Astrocyte (in vitro differentiated cells and primary cell): ENCODE measurements around the gene MAPK12. TPM values are rescaled to one million over a fixed set of nuclear protein-coding genes. Genes with fewer than 3 reads are reported as not detected.

Source experiments
- DNase-seq: peaks from one replicate; pipeline ENCODE4 v3.0.0-alpha.2; 2010; ENCODE audit warnings: low read depth
- FAIRE-seq: peaks from 2 replicates; lab custom pipeline; 2011; peaks lifted over from hg19 to GRCh38; lab: Jason Lieb, UNC
- H2AFZ ChIP-seq: 2 replicates; pipeline ENCODE4 v1.6.0; 2012; ENCODE audit warnings: low read depth, low read length, inconsistent platforms
- H3K27ac ChIP-seq: 2 replicates; pipeline ENCODE4 v1.5.1; 2011; ENCODE audit warnings: low read depth, low read length, inconsistent platforms
- H3K27me3 ChIP-seq: 2 replicates; pipeline ENCODE4 v1.6.0; 2011; ENCODE audit warnings: low read length, inconsistent platforms; ENCODE audit not compliant: insufficient read depth
- H3K36me3 ChIP-seq: 2 replicates; pipeline ENCODE4 v1.5.1; 2011; ENCODE audit warnings: low read length, inconsistent platforms; ENCODE audit not compliant: insufficient read depth
- H3K4me1 ChIP-seq: 2 replicates; pipeline ENCODE4 v1.5.1; 2011; ENCODE audit warnings: low read length, inconsistent platforms; ENCODE audit not compliant: insufficient read depth
- H3K4me2 ChIP-seq: 2 replicates; pipeline ENCODE4 v1.6.0; 2012; ENCODE audit warnings: low read length, inconsistent platforms
- H3K4me3 ChIP-seq: 2 replicates; pipeline ENCODE4 v1.5.1; 2011; ENCODE audit warnings: low read depth, mild to moderate bottlenecking, low read length, inconsistent platforms; ENCODE audit not compliant: insufficient read depth
- H3K79me2 ChIP-seq: 2 replicates; pipeline ENCODE4 v1.6.0; 2012; ENCODE audit warnings: mild to moderate bottlenecking, low read length, inconsistent platforms; ENCODE audit not compliant: insufficient read depth
- H3K9ac ChIP-seq: 2 replicates; pipeline ENCODE4 v1.6.0; 2012; ENCODE audit warnings: mild to moderate bottlenecking, low read length, inconsistent platforms
- H3K9me3 ChIP-seq: 2 replicates; pipeline ENCODE4 v1.5.1; 2012; ENCODE audit warnings: low read depth, mild to moderate bottlenecking, low read length, inconsistent platforms; ENCODE audit not compliant: insufficient read depth
- H4K20me1 ChIP-seq: 2 replicates; pipeline ENCODE4 v1.6.0; 2012; ENCODE audit warnings: low read length, inconsistent platforms; ENCODE audit not compliant: insufficient read depth
- H3K27ac Mint-ChIP-seq: one replicate; pipeline ENCODE4 v1.8.0; 2021; ENCODE audit warnings: mild to moderate bottlenecking, mixed read lengths; ENCODE audit not compliant: unreplicated experiment
- H3K27me3 Mint-ChIP-seq: one replicate; pipeline ENCODE4 v1.8.0; 2021; ENCODE audit warnings: low read depth, mixed read lengths; ENCODE audit not compliant: unreplicated experiment
- H3K36me3 Mint-ChIP-seq: one replicate; pipeline ENCODE4 v1.8.0; 2021; ENCODE audit warnings: low read depth, mixed read lengths; ENCODE audit not compliant: unreplicated experiment
- H3K4me1 Mint-ChIP-seq: one replicate; pipeline ENCODE4 v1.8.0; 2021; ENCODE audit warnings: low read depth, mixed read lengths; ENCODE audit not compliant: unreplicated experiment
- H3K4me3 Mint-ChIP-seq: one replicate; pipeline ENCODE4 v1.8.0; 2021; ENCODE audit warnings: mild to moderate bottlenecking, moderate library complexity, mixed read lengths; ENCODE audit not compliant: unreplicated experiment
- H3K9me3 Mint-ChIP-seq: one replicate; pipeline ENCODE4 v1.8.0; 2021; ENCODE audit warnings: mild to moderate bottlenecking, mixed read lengths; ENCODE audit not compliant: unreplicated experiment
- EZH2 ChIP-seq: IDR thresholded peaks from 2 replicates; pipeline ENCODE4 v1.6.1; 2012; ENCODE audit warnings: mild to moderate bottlenecking, low read length, inconsistent platforms; ENCODE audit not compliant: insufficient read depth
- total RNA-seq: library from RNA; stranded (reverse); gene quantifications from 2 replicates; pipeline ENCODE4 v1.2.1, GENCODE V29; 2021
- TF ChIP-seq, protein P1 (sequence below): IDR thresholded peaks from 2 replicates; pipeline ENCODE4 v1.5.1; 2011; ENCODE audit warnings: low read depth, mild to moderate bottlenecking, inconsistent platforms, low read length, moderate library complexity; ENCODE audit not compliant: insufficient read depth

MAPK12 gene
- total RNA-seq, 1 donor from 2014 or later, result 36.4 TPM

DNA sequence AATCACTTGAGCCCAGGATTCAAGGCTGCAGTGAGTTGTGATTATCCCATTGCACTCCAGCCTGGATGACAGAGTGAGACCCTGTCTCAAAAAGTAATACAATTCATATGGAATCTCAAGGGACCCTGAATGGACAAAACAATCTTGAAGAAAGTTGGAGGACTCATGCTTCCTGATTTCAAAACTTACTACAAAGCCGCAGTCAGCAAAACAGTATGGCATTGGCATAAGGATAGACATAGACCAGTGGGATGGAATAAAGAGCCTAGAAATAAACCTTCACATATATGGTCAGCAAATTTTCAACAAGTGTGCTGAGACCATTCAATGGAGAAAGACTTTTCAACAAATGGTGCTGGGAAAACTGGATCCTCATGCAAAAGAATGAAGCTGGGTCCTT, 58.2 kb downstream of the MAPK12 start:
- H3K9ac ChIP-seq, result no peak overlapping the region
- no peak overlapping the region for H3K4me3 ChIP-seq
- DNase-seq, result no peak
- peaks cover 11% of the 10 kb centered on the region for H3K36me3 ChIP-seq
- Mint-ChIP-seq H3K27ac (no peak overlapping the region), H3K4me1 (no peaks in the 10 kb centered on the region), H3K27me3 (no peaks in the 10 kb centered on the region), H3K4me3 (peak overlapping the region; percentile 28), H3K36me3 (peaks cover 14% of the 10 kb centered on the region), H3K9me3 (no peaks in the 10 kb centered on the region)
- peaks cover 13% of the 10 kb centered on the region for H3K4me1 ChIP-seq
- H3K27me3 ChIP-seq, result no peaks in the 10 kb centered on the region
- H4K20me1 ChIP-seq, result peaks cover 60% of the 10 kb centered on the region
- H3K9me3 ChIP-seq, result no peaks in the 10 kb centered on the region
- TF ChIP-seq, protein P1, sequence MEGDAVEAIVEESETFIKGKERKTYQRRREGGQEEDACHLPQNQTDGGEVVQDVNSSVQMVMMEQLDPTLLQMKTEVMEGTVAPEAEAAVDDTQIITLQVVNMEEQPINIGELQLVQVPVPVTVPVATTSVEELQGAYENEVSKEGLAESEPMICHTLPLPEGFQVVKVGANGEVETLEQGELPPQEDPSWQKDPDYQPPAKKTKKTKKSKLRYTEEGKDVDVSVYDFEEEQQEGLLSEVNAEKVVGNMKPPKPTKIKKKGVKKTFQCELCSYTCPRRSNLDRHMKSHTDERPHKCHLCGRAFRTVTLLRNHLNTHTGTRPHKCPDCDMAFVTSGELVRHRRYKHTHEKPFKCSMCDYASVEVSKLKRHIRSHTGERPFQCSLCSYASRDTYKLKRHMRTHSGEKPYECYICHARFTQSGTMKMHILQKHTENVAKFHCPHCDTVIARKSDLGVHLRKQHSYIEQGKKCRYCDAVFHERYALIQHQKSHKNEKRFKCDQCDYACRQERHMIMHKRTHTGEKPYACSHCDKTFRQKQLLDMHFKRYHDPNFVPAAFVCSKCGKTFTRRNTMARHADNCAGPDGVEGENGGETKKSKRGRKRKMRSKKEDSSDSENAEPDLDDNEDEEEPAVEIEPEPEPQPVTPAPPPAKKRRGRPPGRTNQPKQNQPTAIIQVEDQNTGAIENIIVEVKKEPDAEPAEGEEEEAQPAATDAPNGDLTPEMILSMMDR, result no peak
- no peak for TF ChIP-seq EZH2
- H3K79me2 ChIP-seq, result peaks cover 54% of the 10 kb centered on the region
- no peak overlapping the region for H2AFZ ChIP-seq
- H3K4me2 ChIP-seq, result no peak overlapping the region
- no peak overlapping the region for H3K27ac ChIP-seq
- no peak for FAIRE-seq

Other genes with a start within 250 kb of the MAPK12 start
- not detected in 2 replicates for gene IL17REL, start 248.9 kb downstream of the MAPK12 start, total RNA-seq
- not detected in 2 replicates for gene TTLL8, start 203.4 kb downstream of the MAPK12 start, total RNA-seq
- 0.09 and 0.70 TPM in 2 replicates for gene MLC1, start 176.3 kb downstream of the MAPK12 start, total RNA-seq
- gene MOV10L1, start 171.7 kb downstream of the MAPK12 start, total RNA-seq, result 0.61 and 0.62 TPM in 2 replicates
- gene PANX2, start 91.0 kb downstream of the MAPK12 start, total RNA-seq, result 2.3 and 2.8 TPM in 2 replicates
- gene TRABD, start 75.8 kb downstream of the MAPK12 start, total RNA-seq, result 34.0 and 35.7 TPM in 2 replicates
- gene SELENOO, start 60.7 kb downstream of the MAPK12 start, total RNA-seq, result 16.9 and 18.5 TPM in 2 replicates
- gene TUBGCP6, start 16.7 kb downstream of the MAPK12 start, total RNA-seq, result 25.4 and 26.3 TPM in 2 replicates
- 36.8 and 46.5 TPM in 2 replicates for gene HDAC10, start 10.4 kb downstream of the MAPK12 start, total RNA-seq
- 19.6 and 22.4 TPM in 2 replicates for gene MAPK11, start 8.7 kb upstream of the MAPK12 start, total RNA-seq
- gene PLXNB2, start 46.0 kb upstream of the MAPK12 start, total RNA-seq, result 327 and 376 TPM in 2 replicates
- 5.4 and 5.8 TPM in 2 replicates for gene DENND6B, start 65.3 kb upstream of the MAPK12 start, total RNA-seq
- gene PPP6R2, start 81.6 kb upstream of the MAPK12 start, total RNA-seq, result 47.9 and 48.3 TPM in 2 replicates
- gene SBF1, start 213.4 kb upstream of the MAPK12 start, total RNA-seq, result 69.6 and 75.4 TPM in 2 replicates
- gene ADM2, start 219.9 kb upstream of the MAPK12 start, total RNA-seq, result 23.0 and 26.3 TPM in 2 replicates
- gene MIOX, start 225.2 kb upstream of the MAPK12 start, total RNA-seq, result 0.91 and 1.2 TPM in 2 replicates
- gene LMF2, start 246.0 kb upstream of the MAPK12 start, total RNA-seq, result 93.2 and 111 TPM in 2 replicates
- gene NCAPH2, start 246.5 kb upstream of the MAPK12 start, total RNA-seq, result 25.6 and 27.2 TPM in 2 replicates